MM.1S (cell line): Measurements from ENCODE around the gene P3H2.

Experiments
- DNase-seq: peaks from one replicate; pipeline ENCODE4 v3.0.0-alpha.2; 2015
- H2AFZ ChIP-seq: fragments of 300-600 bp; sonication (generic); 2 replicates; pipeline ENCODE4 v1.6.0; 2016; ENCODE audit warnings: antibody characterized with exemption, low read length
- H3F3A ChIP-seq: fragments of 300-600 bp; sonication (generic); 2 replicates; pipeline ENCODE4 v1.6.1; 2016; ENCODE audit warnings: mild to moderate bottlenecking, antibody characterized with exemption, low read length, moderate library complexity, mixed read lengths; ENCODE audit not compliant: insufficient read depth
- H3K27ac ChIP-seq: fragments of 300-600 bp; sonication (generic); 2 replicates; pipeline ENCODE4 v1.5.1; 2016; ENCODE audit warnings: mild to moderate bottlenecking, low read length
- H3K27me3 ChIP-seq: fragments of 300-600 bp; sonication (generic); replicated peaks from 2 replicates; pipeline ENCODE4 v1.6.0; 2016; ENCODE audit warnings: low read length; ENCODE audit not compliant: insufficient read depth
- H3K36me3 ChIP-seq: fragments of 300-600 bp; sonication (generic); replicated peaks from 2 replicates; pipeline ENCODE4 v1.6.1; 2016; ENCODE audit warnings: mild to moderate bottlenecking, low read length, mixed read lengths; ENCODE audit not compliant: insufficient read depth
- H3K4me1 ChIP-seq: fragments of 300-600 bp; sonication (generic); 2 replicates; pipeline ENCODE4 v1.6.1; 2016; ENCODE audit warnings: low read length, mixed read lengths
- H3K4me2 ChIP-seq: fragments of 300-600 bp; sonication (generic); 2 replicates; pipeline ENCODE4 v1.6.0; 2016; ENCODE audit warnings: low read depth, low read length
- H3K4me3 ChIP-seq: fragments of 300-600 bp; sonication (generic); 2 replicates; pipeline ENCODE4 v1.5.1; 2016; ENCODE audit warnings: low read length, mixed read lengths
- H3K79me2 ChIP-seq: fragments of 300-600 bp; sonication (generic); 2 replicates; pipeline ENCODE4 v1.6.1; 2016; ENCODE audit warnings: mixed run types, low read length, mixed read lengths
- H3K9ac ChIP-seq: fragments of 300-600 bp; sonication (generic); 2 replicates; pipeline ENCODE4 v1.6.1; 2016; ENCODE audit warnings: low read length, mixed read lengths
- H3K9me2 ChIP-seq: fragments of 300-600 bp; sonication (generic); replicated peaks from 2 replicates; pipeline ENCODE4 v1.6.1; 2016; ENCODE audit warnings: mild to moderate bottlenecking, low read length, mixed read lengths; ENCODE audit not compliant: insufficient read depth
- H3K9me3 ChIP-seq: fragments of 300-600 bp; sonication (generic); replicated peaks from 2 replicates; pipeline ENCODE4 v1.6.1; 2016; ENCODE audit warnings: mild to moderate bottlenecking, low read length, mixed read lengths; ENCODE audit not compliant: insufficient read depth
- H4K20me1 ChIP-seq: fragments of 300-600 bp; sonication (generic); 2 replicates; pipeline ENCODE4 v1.6.1; 2016; ENCODE audit warnings: mild to moderate bottlenecking, low read length, moderate library complexity, mixed read lengths; ENCODE audit not compliant: insufficient read depth
- EZH2 ChIP-seq: fragments of 300-600 bp; sonication (generic); optimal IDR thresholded peaks from 2 replicates; pipeline ENCODE3; 2017; ENCODE audit warnings: low read depth, mild to moderate bottlenecking, antibody characterized with exemption, low read length, mixed read lengths
- EZH2phosphoT487 ChIP-seq: fragments of 300-600 bp; sonication (generic); IDR thresholded peaks from 2 replicates; pipeline ENCODE4 v1.6.1; 2018; ENCODE audit warnings: antibody characterized with exemption, low read length
- TF ChIP-seq, protein P1 (sequence below): fragments of 300-600 bp; sonication (generic); IDR thresholded peaks from 2 replicates; pipeline ENCODE4 v1.5.1; 2016; ENCODE audit warnings: antibody characterized with exemption, low read length, mixed read lengths

P3H2 gene

GRCh38 chr3:190109441-190109840 lies 11.3 kb downstream of the P3H2 start:
- H3K4me3 ChIP-seq: no peak overlapping the region
- no peaks in the 10 kb centered on the region for H3K27me3 ChIP-seq
- no peaks in the 10 kb centered on the region for H3K9me3 ChIP-seq
- H3K9me2 ChIP-seq: no peaks in the 10 kb centered on the region
- H3K4me2 ChIP-seq: no peak overlapping the region
- TF ChIP-seq, protein P1, sequence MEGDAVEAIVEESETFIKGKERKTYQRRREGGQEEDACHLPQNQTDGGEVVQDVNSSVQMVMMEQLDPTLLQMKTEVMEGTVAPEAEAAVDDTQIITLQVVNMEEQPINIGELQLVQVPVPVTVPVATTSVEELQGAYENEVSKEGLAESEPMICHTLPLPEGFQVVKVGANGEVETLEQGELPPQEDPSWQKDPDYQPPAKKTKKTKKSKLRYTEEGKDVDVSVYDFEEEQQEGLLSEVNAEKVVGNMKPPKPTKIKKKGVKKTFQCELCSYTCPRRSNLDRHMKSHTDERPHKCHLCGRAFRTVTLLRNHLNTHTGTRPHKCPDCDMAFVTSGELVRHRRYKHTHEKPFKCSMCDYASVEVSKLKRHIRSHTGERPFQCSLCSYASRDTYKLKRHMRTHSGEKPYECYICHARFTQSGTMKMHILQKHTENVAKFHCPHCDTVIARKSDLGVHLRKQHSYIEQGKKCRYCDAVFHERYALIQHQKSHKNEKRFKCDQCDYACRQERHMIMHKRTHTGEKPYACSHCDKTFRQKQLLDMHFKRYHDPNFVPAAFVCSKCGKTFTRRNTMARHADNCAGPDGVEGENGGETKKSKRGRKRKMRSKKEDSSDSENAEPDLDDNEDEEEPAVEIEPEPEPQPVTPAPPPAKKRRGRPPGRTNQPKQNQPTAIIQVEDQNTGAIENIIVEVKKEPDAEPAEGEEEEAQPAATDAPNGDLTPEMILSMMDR: no peak
- TF ChIP-seq EZH2phosphoT487: no peak
- TF ChIP-seq EZH2: no peak
- H2AFZ ChIP-seq: no peak overlapping the region
- no peaks in the 10 kb centered on the region for H3K36me3 ChIP-seq
- H4K20me1 ChIP-seq: no peaks in the 10 kb centered on the region
- no peak for DNase-seq
- H3K4me1 ChIP-seq: no peaks in the 10 kb centered on the region
- H3K9ac ChIP-seq: no peak overlapping the region
- no peak overlapping the region for H3K27ac ChIP-seq
- no peaks in the 10 kb centered on the region for H3K79me2 ChIP-seq
- no peaks in the 10 kb centered on the region for H3F3A ChIP-seq

DNA sequence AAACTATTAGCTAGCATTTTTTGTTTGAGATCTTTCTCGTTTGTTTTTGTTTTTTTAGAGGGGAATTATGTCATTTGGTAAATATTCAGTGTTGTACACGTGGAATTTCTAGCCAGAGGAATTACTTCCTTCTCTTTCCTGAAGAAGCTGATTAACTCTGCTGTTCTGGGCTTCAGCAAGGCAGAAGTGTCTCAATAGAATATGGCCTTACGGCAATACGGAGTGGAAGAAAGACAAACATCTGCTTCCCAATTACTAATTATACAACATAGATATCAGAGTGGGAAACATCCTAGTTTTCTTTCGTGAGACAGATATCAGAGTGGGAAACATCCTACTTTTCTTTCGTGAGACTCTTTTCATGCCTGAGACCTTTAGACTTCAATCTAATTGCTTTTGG lies 11.9 kb downstream of the P3H2 start:
- H3K4me2 ChIP-seq: no peak overlapping the region

DNA sequence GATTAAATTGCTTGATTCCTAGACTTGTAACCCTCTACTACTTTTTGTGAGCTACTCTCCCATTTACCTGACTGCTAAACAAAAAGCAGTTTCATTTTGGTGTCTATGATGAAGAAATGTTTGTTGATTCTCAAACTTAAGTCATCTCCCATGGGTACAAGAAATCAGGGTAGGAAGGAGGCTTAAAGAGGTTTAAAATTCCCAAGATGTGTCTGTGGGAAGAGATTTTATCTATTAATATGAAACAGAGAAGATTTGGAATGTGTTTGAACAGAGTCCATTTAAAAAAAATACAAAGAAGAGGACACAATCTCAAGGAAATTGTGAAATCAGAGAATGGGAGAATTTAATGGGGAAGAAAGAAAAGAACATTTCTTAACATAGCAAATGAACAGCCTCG lies 14.8 kb downstream of the P3H2 start:
- Histone ChIP-seq H3K79me2 (no peaks in the 10 kb centered on the region), H3K9me2 (no peaks in the 10 kb centered on the region), H3K27me3 (no peaks in the 10 kb centered on the region), H3K27ac (no peak overlapping the region), H3K9ac (no peak overlapping the region), H3K4me2 (no peak overlapping the region), H3K4me3 (no peak overlapping the region), H3K36me3 (no peaks in the 10 kb centered on the region), H2AFZ (no peak overlapping the region), H3K9me3 (no peaks in the 10 kb centered on the region), H3F3A (no peaks in the 10 kb centered on the region), H3K4me1 (no peaks in the 10 kb centered on the region; the same call in 1 of the 2 replicates), H4K20me1 (no peaks in the 10 kb centered on the region)
- DNase-seq: no peak
- no peak for TF ChIP-seq EZH2phosphoT487
- TF ChIP-seq, protein P1: no peak
- no peak for TF ChIP-seq EZH2

More for the DNA sequence above, 11.9 kb downstream of the P3H2 start:
- Histone ChIP-seq H3K9me3 (no peaks in the 10 kb centered on the region), H3K27ac (no peak overlapping the region), H3K36me3 (no peaks in the 10 kb centered on the region), H3K4me3 (no peak overlapping the region), H3K27me3 (no peaks in the 10 kb centered on the region), H4K20me1 (no peaks in the 10 kb centered on the region), H3K79me2 (no peaks in the 10 kb centered on the region), H3K4me1 (no peaks in the 10 kb centered on the region), H3F3A (no peaks in the 10 kb centered on the region), H2AFZ (no peak overlapping the region), H3K9me2 (no peaks in the 10 kb centered on the region), H3K9ac (no peak overlapping the region)
- TF ChIP-seq, protein P1: no peak
- no peak for TF ChIP-seq EZH2phosphoT487
- no peak for TF ChIP-seq EZH2
- no peak for DNase-seq
